H1 (cell line): Measurements from ENCODE around the gene CHST11. TPM values are rescaled to one million over a fixed set of nuclear protein-coding genes. Genes with fewer than 3 reads are reported as not detected.

ENCODE experiments used
- CTCF ChIA-PET: fragments of 300-600 bp; sonication (Branson Sonifier 250); formaldehyde crosslinking; loops from one replicate; lab custom pipeline; 2021; ENCODE audit not compliant: partially characterized antibody; lab: Charles Lee
- POLR2A ChIA-PET: fragments of 300-600 bp; sonication (Branson Sonifier 250); formaldehyde crosslinking; loops from one replicate; lab custom pipeline; 2021; ENCODE audit warnings: inconsistent platforms; ENCODE audit not compliant: partially characterized antibody; lab: Charles Lee
- DNase-seq, 2 experiments: peaks; one replicate each; pipeline versions ENCODE4 v3.0.0 to v3.0.0-alpha.2; 2010 to 2022; ENCODE audit warnings: low spot score in 2 of 2, low read depth in 1 of 2, mixed read lengths in 1 of 2
- FAIRE-seq: peaks from 2 replicates; lab custom pipeline; 2011; peaks lifted over from hg19 to GRCh38; lab: Jason Lieb, UNC
- H2AFZ ChIP-seq: 2 replicates; pipeline ENCODE4 v1.8.1; 2012; ENCODE audit warnings: low read length, inconsistent platforms
- H2AK5ac ChIP-seq: 2 replicates; pipeline ENCODE4 v1.6.1; 2013; ENCODE audit warnings: low read depth, low read length
- H2BK120ac ChIP-seq: replicated peaks from 2 replicates; pipeline ENCODE3; 2013; ENCODE audit warnings: low read depth, low read length, inconsistent platforms
- H2BK12ac ChIP-seq: 2 replicates; pipeline ENCODE4 v1.6.1; 2013; ENCODE audit warnings: low read depth, low read length
- H2BK15ac ChIP-seq: 2 replicates; pipeline ENCODE4 v1.6.1; 2013; ENCODE audit warnings: low read length
- H2BK20ac ChIP-seq: 2 replicates; pipeline ENCODE4 v1.6.1; 2013; ENCODE audit warnings: low read length
- H2BK5ac ChIP-seq: 2 replicates; pipeline ENCODE4 v1.6.1; 2013; ENCODE audit warnings: low read depth, low read length
- H3K14ac ChIP-seq: 2 replicates; pipeline ENCODE4 v1.6.1; 2013; ENCODE audit warnings: inconsistent platforms; ENCODE audit not compliant: insufficient read length
- H3K18ac ChIP-seq: 2 replicates; pipeline ENCODE4 v1.6.1; 2013; ENCODE audit warnings: low read length; ENCODE audit errors: extremely low read depth
- H3K23ac ChIP-seq: 2 replicates; pipeline ENCODE4 v1.6.1; 2013; ENCODE audit warnings: inconsistent platforms; ENCODE audit not compliant: insufficient read length
- H3K23me2 ChIP-seq: 2 replicates; pipeline ENCODE4 v1.6.1; 2013; ENCODE audit warnings: low read depth, low read length
- H3K27ac ChIP-seq: 2 replicates; pipeline ENCODE4 v1.6.1; 2011; ENCODE audit warnings: low read depth, low read length, inconsistent platforms
- H3K27me3 ChIP-seq, 4 experiments: replicated peaks in 1 of 4; 1 replicate in 1 of 4; 2 replicates in 3 of 4; pipeline versions ENCODE4 v1.6.1 to v1.8.1; 2011 to 2013; ENCODE audit warnings: low read length in 3 of 4, mild to moderate bottlenecking in 3 of 4, inconsistent platforms in 2 of 4, mixed read lengths in 2 of 4, moderate library complexity in 1 of 4; ENCODE audit not compliant: control insufficient read depth in 3 of 4, insufficient read depth in 3 of 4; ENCODE audit errors: extremely low read depth in 1 of 4
- H3K36me3 ChIP-seq, 4 experiments: 2 replicates each; pipeline versions ENCODE4 v1.6.1 to v1.8.1; 2011 to 2013; ENCODE audit warnings: mild to moderate bottlenecking in 4 of 4, low read length in 3 of 4, moderate library complexity in 2 of 4, control low read depth in 1 of 4, inconsistent platforms in 1 of 4; ENCODE audit not compliant: insufficient read depth in 4 of 4, control insufficient read depth in 2 of 4
- H3K4ac ChIP-seq: replicated peaks from 2 replicates; pipeline ENCODE3; 2013; ENCODE audit warnings: low read length, low read depth, mixed read lengths, inconsistent platforms; ENCODE audit not compliant: insufficient read length
- H3K4me1 ChIP-seq, 4 experiments: replicated peaks in 1 of 4; 1 replicate in 1 of 4; 2 replicates in 3 of 4; pipeline versions ENCODE4 v1.6.1 to v1.8.1; 2011 to 2013; ENCODE audit warnings: low read length in 3 of 4, inconsistent platforms in 2 of 4, mixed read lengths in 1 of 4; ENCODE audit not compliant: insufficient read depth in 4 of 4, control insufficient read depth in 3 of 4
- H3K4me2 ChIP-seq, 2 experiments: 2 replicates each; pipeline versions ENCODE4 v1.6.1 to v1.8.1; 2011 to 2013; ENCODE audit warnings: low read depth in 2 of 2, low read length in 2 of 2, control low read depth in 1 of 2, inconsistent platforms in 1 of 2, mild to moderate bottlenecking in 1 of 2; ENCODE audit not compliant: insufficient read depth in 1 of 2
- H3K4me3 ChIP-seq, 4 experiments: fragments of 200-600, 300-600 bp in 1 of 4; sonication (generic), shearing (Covaris generic), sonication (Bioruptor Twin) in 1 of 4; 2 replicates each; pipeline versions ENCODE4 v1.5.1 to v1.8.1; 2011 to 2016; ENCODE audit warnings: low read length in 4 of 4, low read depth in 3 of 4, control low read depth in 2 of 4, inconsistent platforms in 2 of 4, mild to moderate bottlenecking in 2 of 4, mixed read lengths in 1 of 4, moderate library complexity in 1 of 4; ENCODE audit not compliant: insufficient read depth in 2 of 4; ENCODE audit errors: extremely low read depth in 1 of 4
- H3K56ac ChIP-seq: replicated peaks from 2 replicates; pipeline ENCODE3; 2013; ENCODE audit warnings: low read depth, mild to moderate bottlenecking, mixed read lengths, low read length, inconsistent platforms; ENCODE audit not compliant: insufficient read length
- H3K79me1 ChIP-seq: 2 replicates; pipeline ENCODE4 v1.6.1; 2013; ENCODE audit warnings: low read depth, low read length, control low read depth
- H3K79me2 ChIP-seq, 2 experiments: 2 replicates each; pipeline versions ENCODE4 v1.6.1 to v1.8.1; 2012 to 2013; ENCODE audit warnings: low read length in 2 of 2, mild to moderate bottlenecking in 2 of 2, inconsistent platforms in 1 of 2; ENCODE audit not compliant: insufficient read depth in 2 of 2, control insufficient read depth in 1 of 2
- H3K9ac ChIP-seq, 4 experiments: replicated peaks in 1 of 4; 1 replicate in 1 of 4; 2 replicates in 3 of 4; pipeline versions ENCODE4 v1.6.1 to v1.8.1; 2011 to 2013; ENCODE audit warnings: low read depth in 3 of 4, low read length in 3 of 4, control low read depth in 2 of 4, mild to moderate bottlenecking in 2 of 4, moderate library complexity in 2 of 4, inconsistent platforms in 1 of 4; ENCODE audit errors: extremely low read depth in 1 of 4
- H3K9me3 ChIP-seq, 2 experiments: 2 replicates each; pipeline versions ENCODE4 v1.6.1 to v1.8.1; 2012 to 2013; ENCODE audit warnings: mild to moderate bottlenecking in 2 of 2, moderate library complexity in 2 of 2, control low read depth in 1 of 2, inconsistent platforms in 1 of 2, low read depth in 1 of 2, low read length in 1 of 2, mixed read lengths in 1 of 2; ENCODE audit not compliant: insufficient read depth in 2 of 2
- H4K20me1 ChIP-seq, 2 experiments: replicated peaks in 1 of 2; 2 replicates each; pipeline versions ENCODE3 to v1.8.1; 2011 to 2013; ENCODE audit warnings: inconsistent platforms in 2 of 2, low read length in 2 of 2, mild to moderate bottlenecking in 1 of 2; ENCODE audit not compliant: insufficient read depth in 2 of 2, control insufficient read depth in 1 of 2
- H4K5ac ChIP-seq: 2 replicates; pipeline ENCODE4 v1.6.1; 2013; ENCODE audit warnings: low read length, low read depth, mixed read lengths, inconsistent platforms; ENCODE audit not compliant: insufficient read length
- H4K8ac ChIP-seq: 2 replicates; pipeline ENCODE4 v1.8.0; 2013; ENCODE audit warnings: mild to moderate bottlenecking, moderate library complexity, low read length, inconsistent platforms; ENCODE audit not compliant: insufficient read depth; ENCODE audit errors: extremely low read depth
- H4K91ac ChIP-seq: replicated peaks from 2 replicates; pipeline ENCODE3; 2013; ENCODE audit warnings: low read length, mixed read lengths, inconsistent platforms; ENCODE audit not compliant: insufficient read length
- BACH1 ChIP-seq: IDR thresholded peaks from 2 replicates; pipeline ENCODE4 v1.6.1; 2012; ENCODE audit warnings: low read length, improper control_type of control experiment
- CHD2 ChIP-seq: IDR thresholded peaks from 2 replicates; pipeline ENCODE4 v1.6.1; 2012; ENCODE audit warnings: low read length, improper control_type of control experiment
- MAFK ChIP-seq: IDR thresholded peaks from 2 replicates; pipeline ENCODE4 v1.6.1; 2012; ENCODE audit warnings: low read depth, mild to moderate bottlenecking, improper control_type of control experiment, low read length
- WGBS, 2 experiments: shearing (Covaris generic) in 1 of 2; methylation state at CpG; one replicate each; pipeline versions ENCODE4 v1.1.6 to v1.1.7; 2013 to 2015; ENCODE audit warnings: low lambda C conversion rate in 2 of 2, mixed read lengths in 2 of 2, inconsistent platforms in 1 of 2, low coverage in 1 of 2, missing lambda C conversion rate in 1 of 2; ENCODE audit not compliant: insufficient replicate concordance in 2 of 2, insufficient coverage in 1 of 2, insufficient read length in 1 of 2; ENCODE audit errors: extremely low coverage in 1 of 2, missing lambda C conversion rate in 1 of 2; 5-methylcytosine and 5-hydroxymethylcytosine counted together
- polyA plus RNA-seq, 7 experiments: library from polyadenylated mRNA; depleted of rRNA in 3 of 7; stranded (reverse) in 5 of 7; unstranded in 2 of 7; fragments of >200 nt in 5 of 7; fragments of 200-250 nt in 2 of 7; gene quantifications; 1 replicate in 5 of 7; 2 replicates in 1 of 7; 4 replicates in 1 of 7; pipeline versions ENCODE4 v1.2.1 to v1.2.3, GENCODE V29; 2011 to 2013; ENCODE audit warnings: missing spikeins in 2 of 7, mixed read lengths in 2 of 7
- total RNA-seq: library from RNA; stranded (reverse); fragmentation: NEBNext Ultra II Directional; extraction: Animal tissue kit (Norgen Biotek cat#: 25700); gene quantifications from 2 replicates; pipeline ENCODE4 v1.2.1, GENCODE V29; 2021

Gene CHST11
- total and polyA plus RNA-seq, 2 of the 8 experiments (the other 6 are each of a cell fraction or from before 2014, with no cell fraction given): 14.4 to 20.8 TPM

GRCh38 chr12:104502638-104503037 is 45.9 kb downstream of the CHST11 start:
- CTCF ChIA-PET: interaction anchor here (0.9 to 1.5 kb wide), 2 partner anchors 25 to 69 kb away, joined by 3 to 4 read pairs; no protein-coding TSS in a partner anchor
- no peak overlapping the region for H4K5ac ChIP-seq
- H2AFZ ChIP-seq: no peak overlapping the region
- POLR2A ChIA-PET: no interaction called here
- peaks cover 1 to 9% of the 10 kb centered on the region in 2 experiments for H4K20me1 ChIP-seq
- TF ChIP-seq BACH1 (peak; percentile 85), CHD2 (no peak), MAFK (peak; percentile 73; the same call in 1 of the 2 replicates)
- DNase-seq (no peak), FAIRE-seq (no peak)
- no peak overlapping the region for H3K4ac ChIP-seq
- H2AK5ac ChIP-seq: no peak overlapping the region
- no peaks in the 10 kb centered on the region for H3K79me2 ChIP-seq
- no peak overlapping the region for H2BK5ac ChIP-seq
- no peak overlapping the region for H3K9ac ChIP-seq
- no peak overlapping the region for H3K18ac ChIP-seq
- no peak overlapping the region for H3K27ac ChIP-seq
- H3K23me2 ChIP-seq: no peaks in the 10 kb centered on the region
- H3K36me3 ChIP-seq: no peaks in the 10 kb centered on the region
- no peaks in the 10 kb centered on the region for H3K79me1 ChIP-seq
- no peaks in the 10 kb centered on the region for H3K9me3 ChIP-seq
- H3K23ac ChIP-seq: no peak overlapping the region
- H2BK120ac ChIP-seq: no peak overlapping the region
- no peak overlapping the region for H4K8ac ChIP-seq
- H2BK15ac ChIP-seq: no peak overlapping the region
- H2BK20ac ChIP-seq: no peak overlapping the region
- H4K91ac ChIP-seq: no peak overlapping the region
- no peak overlapping the region for H2BK12ac ChIP-seq
- no peak overlapping the region for H3K4me3 ChIP-seq
- WGBS, 2 experiments: 74% methylated on average over 6 of the region's 6 CpGs; no CpG with 5 or more reads in 1 of the 2 experiments
- peaks cover 7 to 20% (median 13%) of the 10 kb centered on the region in 4 experiments; a peak in 6 of 7 replicates for H3K4me1 ChIP-seq
- H3K56ac ChIP-seq: no peak overlapping the region
- H3K14ac ChIP-seq: no peak overlapping the region
- H3K4me2 ChIP-seq: no peak overlapping the region
- no peaks in the 10 kb centered on the region for H3K27me3 ChIP-seq
